Kidney tubule cell (primary cell): Measurements from ENCODE around the gene LHFPL4.

Source experiments
- DNase-seq: peaks from one replicate; pipeline ENCODE4 v3.0.0-alpha.2; 2018; ENCODE audit warnings: low spot score

Gene LHFPL4

DNA sequence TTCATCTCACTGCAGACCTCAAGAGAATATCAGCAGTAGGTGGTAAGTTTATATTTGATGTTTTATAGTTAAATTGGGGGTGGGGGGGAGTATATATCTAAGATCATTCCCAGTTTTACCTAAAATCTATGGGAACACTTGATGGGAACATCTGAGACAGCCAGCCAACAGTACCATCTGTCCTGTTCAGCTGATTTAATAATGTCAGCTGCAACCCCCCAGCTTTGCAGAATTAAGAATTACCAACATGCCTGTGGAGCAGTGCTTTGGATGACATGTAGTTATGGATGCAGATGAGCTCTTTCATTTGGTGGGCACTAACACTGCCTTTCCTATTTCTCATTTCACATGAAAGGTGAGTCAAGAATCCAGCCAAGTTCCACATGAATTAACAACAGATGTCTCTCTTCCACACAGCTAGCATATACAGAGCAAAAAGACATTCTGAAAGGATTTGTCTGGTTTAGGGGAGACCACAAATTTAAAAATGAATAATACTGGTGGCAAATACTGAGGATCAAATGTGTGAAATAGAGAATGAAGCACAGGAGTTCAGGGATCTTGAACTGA, 80.0 kb downstream of the LHFPL4 start:
- DNase-seq = no peak

DNA sequence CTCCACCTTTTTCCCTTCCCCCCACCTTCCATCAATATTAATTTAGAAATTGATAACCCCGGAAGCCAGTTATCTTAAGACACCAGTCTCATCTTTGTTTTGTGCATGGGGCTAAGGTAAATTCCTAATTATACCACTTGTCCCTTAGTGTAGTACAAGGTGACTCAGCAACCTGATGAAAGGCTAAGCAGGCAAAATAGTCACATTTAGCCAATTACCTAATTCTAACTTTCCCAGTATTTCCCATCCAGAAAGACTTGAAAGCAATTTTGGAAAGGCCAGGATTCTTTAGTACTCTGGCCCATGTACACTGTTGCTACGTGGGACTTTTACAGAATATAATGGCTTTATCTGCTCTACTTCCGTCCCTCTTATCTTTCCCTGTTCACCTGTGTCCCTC, 83.6 kb downstream of the LHFPL4 start:
- DNase-seq = no peak

DNA sequence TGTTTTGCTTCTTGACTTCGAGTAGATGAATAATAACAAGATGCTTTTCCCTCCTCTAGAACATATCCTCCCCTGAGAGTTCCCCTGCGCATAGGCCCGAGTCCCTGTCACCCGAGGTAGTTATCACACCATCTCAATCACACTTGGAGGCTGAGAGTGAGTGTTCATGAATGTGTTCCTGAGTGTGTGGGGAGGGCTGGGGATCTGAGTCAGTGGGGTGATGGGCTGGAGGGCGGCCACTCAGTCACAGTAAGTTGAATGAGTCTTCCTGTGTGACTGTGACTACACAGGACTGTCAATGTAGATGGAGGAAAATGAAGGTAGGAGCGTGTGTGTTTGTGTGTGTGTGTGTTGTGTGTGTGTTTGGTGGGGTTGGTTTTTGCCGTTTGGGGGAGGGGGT, 85.2 kb downstream of the LHFPL4 start:
- DNase-seq = peak; percentile 42

DNA sequence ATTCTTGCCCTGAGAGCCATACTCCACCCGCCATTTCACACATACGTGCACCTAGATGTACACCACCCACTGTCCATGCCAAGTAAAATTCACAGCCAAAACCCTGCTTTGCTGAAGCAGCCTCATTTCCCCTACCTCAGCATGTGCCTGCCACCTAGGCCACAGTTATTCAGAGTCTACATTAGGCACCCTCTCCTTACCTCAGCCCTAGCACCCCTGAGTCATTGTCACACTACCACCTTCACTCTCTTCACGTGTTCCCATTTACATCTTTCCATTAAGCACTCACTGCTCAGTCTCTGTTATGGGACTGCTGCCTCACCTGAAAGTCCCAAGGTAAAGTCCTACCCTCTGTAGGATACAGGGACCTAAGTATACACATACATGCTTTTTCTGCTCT, 86.2 kb downstream of the LHFPL4 start:
- no peak for DNase-seq

DNA sequence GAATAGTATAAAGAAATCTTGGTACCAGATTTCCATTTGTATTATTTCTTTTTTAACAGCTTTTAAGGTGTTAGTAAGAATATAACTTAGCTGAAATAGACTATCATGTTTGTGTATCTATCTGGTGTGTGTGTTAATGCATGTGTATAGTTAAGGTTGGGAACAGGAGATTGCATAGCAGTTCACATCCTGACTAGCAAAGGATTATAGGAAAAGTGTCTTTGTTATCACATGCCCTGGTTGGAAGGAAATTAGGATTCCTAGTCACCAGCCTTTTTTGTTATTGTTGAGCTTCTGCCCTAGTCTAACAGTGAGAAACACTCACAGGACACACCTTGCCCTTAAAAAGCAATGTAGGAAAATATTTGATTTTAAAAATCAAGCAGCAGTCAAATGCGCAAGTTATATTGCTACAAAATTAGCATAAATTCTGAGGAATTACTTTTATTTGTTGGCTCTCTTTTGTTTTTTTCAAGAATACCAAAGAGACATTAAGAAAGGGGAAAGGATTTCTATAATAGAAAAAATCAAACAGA, 98.0 kb downstream of the LHFPL4 start:
- DNase-seq = no peak

DNA sequence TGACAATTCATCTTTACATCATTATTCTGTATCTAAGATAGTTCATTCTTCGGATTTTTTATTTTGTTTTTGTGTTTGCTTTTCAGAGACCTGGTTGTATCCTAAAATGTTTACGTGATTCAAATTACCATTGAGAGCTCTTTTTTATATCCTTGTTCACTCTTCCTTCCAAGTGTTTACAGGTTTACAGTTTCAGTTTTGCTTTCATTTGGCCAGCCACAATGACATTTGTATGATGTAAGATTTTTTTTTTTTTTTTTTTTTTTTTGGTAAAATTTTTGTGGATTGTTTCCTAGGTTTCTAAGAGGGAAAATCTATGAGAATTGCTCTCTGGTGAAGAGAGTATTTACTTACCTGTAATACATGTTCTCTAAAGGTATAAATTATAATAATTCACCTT, 101.2 kb downstream of the LHFPL4 start:
- DNase-seq = no peak

DNA sequence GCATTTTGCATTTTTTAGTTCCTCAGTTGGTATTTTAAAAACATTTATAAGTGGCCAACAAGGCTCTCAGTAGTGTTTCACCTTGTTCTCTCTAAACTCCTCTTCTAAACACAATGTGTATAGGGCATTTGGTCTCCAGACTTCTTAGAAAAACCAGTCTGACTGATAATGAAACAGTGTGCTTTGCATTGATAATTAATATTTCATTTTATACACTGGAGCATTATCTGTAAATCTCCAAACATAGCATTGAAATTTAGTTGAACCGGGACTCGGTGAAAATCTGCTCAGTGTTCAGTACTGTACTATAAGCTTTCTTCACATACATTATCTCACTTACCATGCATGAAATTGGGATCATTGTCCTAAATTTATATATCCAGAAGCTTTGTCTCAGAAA, 102.6 kb downstream of the LHFPL4 start:
- no peak for DNase-seq

DNA sequence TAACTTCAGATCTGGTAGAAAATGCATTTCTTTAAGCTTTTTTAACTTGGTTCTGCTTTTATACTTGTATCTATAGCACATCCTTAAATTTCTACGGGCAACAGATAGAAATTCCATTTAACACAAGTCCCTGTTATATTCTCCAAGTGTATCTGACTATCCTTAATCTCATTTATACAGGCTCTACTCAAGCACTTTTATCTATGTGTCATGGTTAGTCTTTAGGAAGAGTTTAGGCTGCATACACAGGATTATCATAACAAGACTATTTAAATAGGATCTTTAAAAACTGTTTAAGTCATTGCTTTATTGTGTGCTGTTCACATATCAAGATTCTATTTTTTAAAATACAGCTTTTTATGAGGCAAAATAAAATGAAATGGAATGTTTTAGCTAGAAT, 103.5 kb downstream of the LHFPL4 start:
- no peak for DNase-seq

DNA sequence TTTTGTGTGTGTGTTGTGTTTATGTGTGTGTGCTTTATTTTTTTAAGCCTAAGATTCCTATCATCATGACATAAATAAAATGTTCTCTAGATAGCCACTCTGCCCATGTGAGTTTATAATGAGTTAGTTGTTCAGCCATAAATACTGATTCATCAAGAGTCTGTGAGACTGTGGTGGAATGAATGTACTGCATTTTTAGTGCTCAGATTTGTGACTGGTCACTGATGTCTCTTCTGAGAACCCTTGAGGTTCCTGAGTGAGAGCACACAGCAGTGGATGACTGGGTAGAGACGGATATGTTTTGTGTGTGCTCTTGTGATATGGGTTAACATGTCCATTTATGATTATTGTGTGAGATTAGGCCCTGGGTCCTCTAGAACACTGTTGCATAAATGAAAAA, 105.0 kb downstream of the LHFPL4 start:
- DNase-seq = peak; percentile 45
